ENCODE data around the gene HGFAC.

HGFAC gene

GRCh38 chr4:3401436-3402171, 40.2 kb upstream of the HGFAC start:
- H3K27ac ChIP-seq (ENCODE audit: low read depth, low read length): no peak overlapping the region
- no peaks in the 10 kb centered on the region for H3K9me3 ChIP-seq (ENCODE audit: control insufficient read depth, insufficient read depth, low read length)
- no peaks in the 10 kb centered on the region for H4K20me1 ChIP-seq (ENCODE audit: control insufficient read depth, insufficient read depth, low read depth, low read length)
- TF ChIP-seq EZH2phosphoT487 (IDR thresholded peaks at IDR 0.05; ENCODE audit: borderline replicate concordance, low read length) (no peak), CTCF (IDR thresholded peaks at IDR 0.05; ENCODE audit: low read depth, low read length, poor library complexity, severe bottlenecking) (no peak)
- H3K79me2 ChIP-seq (ENCODE audit: control insufficient read depth, low read length): no peaks in the 10 kb centered on the region
- no peaks in the 10 kb centered on the region for H3K36me3 ChIP-seq (ENCODE audit: control insufficient read depth, low read length)
- no peak overlapping the region for H3K4me2 ChIP-seq (ENCODE audit: low read length)
- H3K4me1 ChIP-seq (ENCODE audit: control insufficient read depth, low read length): peaks cover 20% of the 10 kb centered on the region
- H3K27me3 ChIP-seq (ENCODE audit: control insufficient read depth, low read length): no peaks in the 10 kb centered on the region
- no peaks in the 10 kb centered on the region for H3K9me2 ChIP-seq (replicated peaks; ENCODE audit: control insufficient read depth, low read length)
- H3K4me3 ChIP-seq (ENCODE audit: low read length): no peak overlapping the region
- H3F3A ChIP-seq (ENCODE audit: control insufficient read depth, insufficient read depth): 0 out of 2 replicates have a peak, but pooled peaks cover 3% of the 10 kb centered on the region

GRCh38 chr4:3402491-3403347, 39.0 kb upstream of the HGFAC start:
- H3K9me3 ChIP-seq (ENCODE audit: control insufficient read depth, insufficient read depth, low read length): no peaks in the 10 kb centered on the region
- no peaks in the 10 kb centered on the region for H4K20me1 ChIP-seq (ENCODE audit: control insufficient read depth, insufficient read depth, low read depth, low read length)
- 0 out of 2 replicates have a peak, but pooled peaks cover 3% of the 10 kb centered on the region for H3F3A ChIP-seq (ENCODE audit: control insufficient read depth, insufficient read depth)
- H3K4me2 ChIP-seq (ENCODE audit: low read length): no peak overlapping the region
- no peaks in the 10 kb centered on the region for H3K9me2 ChIP-seq (replicated peaks; ENCODE audit: control insufficient read depth, low read length)
- H3K4me1 ChIP-seq (ENCODE audit: control insufficient read depth, low read length): peaks cover 20% of the 10 kb centered on the region
- TF ChIP-seq CTCF (IDR thresholded peaks at IDR 0.05; ENCODE audit: low read depth, low read length, poor library complexity, severe bottlenecking) (no peak), EZH2phosphoT487 (IDR thresholded peaks at IDR 0.05; ENCODE audit: borderline replicate concordance, low read length) (no peak)
- H3K4me3 ChIP-seq (ENCODE audit: low read length): no peak overlapping the region
- H3K27me3 ChIP-seq (ENCODE audit: control insufficient read depth, low read length): no peaks in the 10 kb centered on the region
- H3K79me2 ChIP-seq (ENCODE audit: control insufficient read depth, low read length): no peaks in the 10 kb centered on the region
- no peaks in the 10 kb centered on the region for H3K36me3 ChIP-seq (ENCODE audit: control insufficient read depth, low read length)
- H3K27ac ChIP-seq (ENCODE audit: low read depth, low read length): no peak overlapping the region

- no peaks in the 10 kb centered on the region for H4K20me1 ChIP-seq (ENCODE audit: control insufficient read depth, insufficient read depth, low read depth, low read length)
- no peaks in the 10 kb centered on the region for H3K27me3 ChIP-seq (ENCODE audit: control insufficient read depth, low read length)
- no peak overlapping the region for H3K27ac ChIP-seq (ENCODE audit: low read depth, low read length)
- 0 out of 2 replicates have a peak, but pooled peaks cover 3% of the 10 kb centered on the region for H3F3A ChIP-seq (ENCODE audit: control insufficient read depth, insufficient read depth)
- no peak overlapping the region for H3K4me2 ChIP-seq (ENCODE audit: low read length)
- H3K9me3 ChIP-seq (ENCODE audit: control insufficient read depth, insufficient read depth, low read length): no peaks in the 10 kb centered on the region
- TF ChIP-seq CTCF (IDR thresholded peaks at IDR 0.05; ENCODE audit: low read depth, low read length, poor library complexity, severe bottlenecking) (no peak), EZH2phosphoT487 (IDR thresholded peaks at IDR 0.05; ENCODE audit: borderline replicate concordance, low read length) (no peak)
- H3K9me2 ChIP-seq (replicated peaks; ENCODE audit: control insufficient read depth, low read length): no peaks in the 10 kb centered on the region
- no peak overlapping the region for H3K4me3 ChIP-seq (ENCODE audit: low read length)
- no peaks in the 10 kb centered on the region for H3K36me3 ChIP-seq (ENCODE audit: control insufficient read depth, low read length)
- H3K79me2 ChIP-seq (ENCODE audit: control insufficient read depth, low read length): no peaks in the 10 kb centered on the region
- H3K4me1 ChIP-seq (ENCODE audit: control insufficient read depth, low read length): peaks cover 17% of the 10 kb centered on the region
These were observed 38.3 kb upstream of the HGFAC start for GRCh38 chr4:3403348-3403906.
